ENCODE results near the gene TUBA3D. TPM values are rescaled to one million over a fixed set of nuclear protein-coding genes. Genes with fewer than 3 reads are reported as not detected.
"Not testable (repeated sequence)": the region's sequence is repeated elsewhere in the genome, so short reads cannot be mapped to it uniquely, and the experiment has no call there.

The TUBA3D gene
- total RNA-seq, 1 experiment from 2014 or later: not detected

DNA sequence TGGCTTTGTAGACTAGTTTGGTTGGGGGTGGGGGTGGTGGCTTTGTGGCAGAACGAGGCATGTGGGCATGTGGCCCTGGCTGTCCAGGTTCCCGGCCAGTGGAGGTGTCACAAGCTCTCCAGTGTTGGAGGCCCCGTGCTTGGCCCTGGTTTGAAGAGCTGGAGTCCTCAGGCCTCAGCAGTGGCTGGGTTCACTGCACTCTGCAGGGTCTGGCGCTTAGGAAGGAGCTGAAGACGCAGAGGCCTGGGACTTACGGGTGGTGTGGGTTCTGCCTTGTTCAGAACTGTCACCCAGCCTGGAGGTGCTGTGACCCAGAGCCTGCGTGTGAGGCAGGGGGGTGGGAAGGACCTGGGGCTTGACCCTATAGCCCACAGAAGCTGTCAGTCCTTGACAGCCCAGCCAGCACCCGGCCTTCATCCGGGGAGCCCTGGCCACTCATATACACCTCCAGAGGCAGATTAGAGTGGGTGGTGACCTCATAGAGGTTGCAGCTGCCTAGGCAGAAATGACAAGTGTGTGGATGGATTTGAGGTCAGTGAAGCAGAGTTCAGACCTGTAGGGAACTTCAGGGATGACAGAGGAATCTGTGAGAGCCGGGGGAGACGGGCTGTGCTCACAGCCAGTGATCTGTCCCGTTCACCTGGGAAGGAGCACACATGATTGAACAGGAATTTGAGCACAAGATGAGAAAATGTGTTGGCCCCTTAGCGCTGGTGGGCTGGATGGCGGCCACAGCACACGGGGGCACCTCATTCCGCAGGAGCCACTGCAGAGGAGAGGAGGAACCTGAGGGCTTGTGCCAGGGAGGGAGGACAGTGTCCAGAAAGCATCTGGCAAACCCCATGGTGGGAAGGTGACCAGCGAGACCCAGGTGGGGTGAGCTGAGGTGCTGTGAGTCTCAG, 36.3 kb downstream of the TUBA3D start:
- DNase-seq (ENCODE audit: extremely low read depth, low read depth): not testable (repeated sequence)

DNA sequence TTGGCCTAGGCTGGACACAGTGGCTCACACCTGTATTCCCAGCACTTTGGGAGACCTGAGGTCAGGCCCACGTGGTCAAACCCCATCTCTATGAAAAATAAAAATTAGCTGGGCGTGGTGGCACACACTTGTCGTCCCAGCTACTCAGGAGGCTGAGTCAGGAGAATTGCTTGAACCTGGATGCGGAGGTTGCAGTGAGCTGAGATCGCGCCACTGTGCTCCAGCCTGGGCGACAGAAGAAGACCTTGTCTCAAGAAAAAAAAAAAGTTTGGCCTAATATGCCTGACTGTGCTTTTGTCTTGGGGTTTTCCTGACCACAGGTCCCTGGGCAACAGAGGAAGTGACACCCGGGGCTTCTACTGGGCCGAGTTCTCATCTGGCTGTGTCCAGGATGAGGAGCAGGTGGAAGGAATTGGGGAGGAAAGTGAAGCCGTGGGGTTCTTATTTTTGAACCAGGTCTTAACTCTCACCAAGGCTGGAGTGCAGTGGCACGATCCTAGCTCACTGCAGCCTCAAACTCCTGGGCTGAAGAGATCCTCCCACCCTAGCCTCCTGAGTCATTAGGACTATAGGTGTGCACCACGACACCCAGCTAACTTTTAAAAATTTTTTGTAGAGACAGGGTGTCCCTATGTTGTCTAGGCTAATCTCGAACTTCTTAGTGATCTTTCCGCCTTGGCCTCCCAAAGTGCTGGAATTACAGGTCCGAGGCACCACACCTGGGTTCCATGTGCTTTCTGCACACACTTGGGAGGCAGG, 38.7 kb downstream of the TUBA3D start:
- DNase-seq (ENCODE audit: extremely low read depth, low read depth): not testable (repeated sequence)

DNA sequence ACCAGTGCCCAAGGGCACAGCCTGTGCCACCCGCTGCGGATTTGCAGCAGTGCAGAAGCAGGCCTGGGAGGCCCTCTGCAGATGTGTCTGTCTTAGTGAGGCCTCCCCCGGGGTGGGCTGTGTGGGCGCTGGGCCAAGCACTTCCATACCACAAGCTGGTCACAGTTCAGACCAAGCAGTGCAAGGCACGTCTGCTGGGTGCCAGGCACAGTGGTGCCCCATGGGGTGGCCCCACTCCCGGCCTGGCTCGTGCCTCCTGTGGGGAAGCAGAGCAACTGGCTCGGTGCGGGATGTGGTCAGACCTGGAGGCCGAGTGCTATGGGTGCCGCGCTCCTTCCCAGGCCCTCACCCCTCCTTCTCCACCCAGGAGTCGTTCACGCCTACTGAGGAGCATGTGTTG, 39.3 kb downstream of the TUBA3D start:
- not testable (repeated sequence) for DNase-seq (ENCODE audit: extremely low read depth, low read depth)

DNA sequence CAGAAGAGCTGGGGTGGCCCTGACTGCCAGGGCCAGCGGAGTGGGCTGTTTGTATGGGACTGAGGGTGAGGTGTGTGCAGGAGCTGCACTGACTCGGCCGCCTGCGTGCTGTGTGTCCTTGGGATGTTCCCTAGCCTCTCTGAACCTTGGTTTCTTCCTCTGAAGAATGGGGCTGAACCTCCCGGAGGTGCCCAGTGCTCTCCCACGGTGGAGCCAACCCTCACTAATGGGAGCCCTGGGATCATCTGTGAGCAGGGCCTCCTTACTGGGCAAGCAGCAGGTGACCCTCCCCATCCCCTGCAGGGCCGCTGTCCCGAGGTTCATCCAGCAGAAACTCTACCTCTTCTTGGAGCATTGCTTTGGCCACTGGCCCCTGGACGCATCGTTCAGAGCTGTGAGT, 40.1 kb downstream of the TUBA3D start:
- no peak for DNase-seq (ENCODE audit: extremely low read depth, low read depth)

DNA sequence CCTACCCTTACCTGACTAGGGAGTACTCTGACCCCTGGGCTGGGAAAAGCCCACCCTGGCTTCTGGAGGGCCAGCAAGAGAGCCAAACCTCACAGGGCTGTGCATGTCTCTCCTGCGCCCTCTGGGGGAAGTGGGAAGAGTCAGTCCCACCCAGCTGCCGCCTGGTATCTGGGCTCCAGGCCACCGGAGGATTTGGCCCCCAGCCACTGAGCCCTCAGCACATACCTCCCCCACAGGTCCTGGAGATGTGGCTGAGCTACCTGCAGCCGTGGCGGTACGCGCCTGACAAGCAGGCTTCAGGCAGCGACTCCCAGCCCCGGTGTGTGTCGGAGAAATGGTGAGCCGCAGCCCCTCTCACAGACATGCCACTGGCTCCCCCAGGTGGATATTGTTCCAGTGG, 40.7 kb downstream of the TUBA3D start:
- not testable (repeated sequence) for DNase-seq (ENCODE audit: extremely low read depth, low read depth)

DNA sequence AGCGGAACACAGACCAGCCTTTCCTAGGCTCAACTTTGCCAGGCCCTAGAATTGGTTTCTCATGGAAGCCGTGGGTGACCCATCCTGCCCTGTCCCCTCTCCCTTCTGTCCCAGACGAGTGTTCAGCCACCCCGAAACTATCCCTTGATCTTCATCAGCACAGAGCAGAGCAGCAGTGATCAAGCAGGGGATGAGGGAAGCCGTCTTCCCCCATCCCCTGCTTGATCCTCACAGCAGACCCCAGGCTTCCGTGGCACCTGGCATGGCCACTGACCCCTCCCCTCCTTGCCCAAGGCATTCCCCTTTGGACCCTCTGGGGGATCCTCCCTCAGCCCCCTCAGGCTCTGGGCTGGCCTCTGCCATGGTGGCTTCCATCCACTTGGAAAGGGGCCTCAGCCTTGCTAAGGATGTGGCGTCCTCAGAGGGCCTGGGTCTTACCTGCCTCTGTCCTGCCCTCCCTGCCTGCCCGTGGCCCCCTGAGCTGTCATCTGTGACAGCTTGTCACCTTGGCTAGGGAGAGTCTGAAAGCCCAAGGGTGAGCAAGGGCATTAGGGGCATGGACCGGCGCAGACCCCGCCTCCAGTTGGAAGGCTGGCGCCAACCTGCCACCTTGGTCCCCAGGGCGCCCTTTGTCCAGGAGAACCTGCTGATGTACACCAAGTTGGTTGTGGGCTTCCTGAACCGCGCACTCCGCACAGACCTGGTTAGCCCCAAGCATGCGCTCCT, 41.4 kb downstream of the TUBA3D start:
- no peak for DNase-seq (ENCODE audit: extremely low read depth, low read depth)

DNA sequence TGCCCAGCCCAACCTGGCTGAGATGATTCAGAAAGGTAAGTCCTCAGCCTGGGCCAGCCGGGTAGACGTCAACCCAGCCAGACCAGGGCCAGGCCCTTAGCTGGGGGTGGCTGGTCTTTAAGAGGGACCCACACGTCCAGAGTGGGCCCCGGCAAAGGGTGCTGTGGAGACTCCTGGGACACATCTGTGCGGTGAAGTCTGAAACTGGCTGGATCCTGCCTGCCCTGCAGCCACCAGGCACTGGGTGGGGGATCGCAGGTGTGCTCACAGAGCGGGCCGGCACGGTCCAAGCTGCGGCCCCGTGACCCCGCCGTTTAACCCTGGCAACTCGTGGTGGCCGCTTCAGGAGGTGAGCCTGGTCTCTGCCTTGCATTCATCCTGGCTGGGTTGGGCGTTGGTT, 41.9 kb downstream of the TUBA3D start:
- DNase-seq (ENCODE audit: extremely low read depth, low read depth): not testable (repeated sequence)

DNA sequence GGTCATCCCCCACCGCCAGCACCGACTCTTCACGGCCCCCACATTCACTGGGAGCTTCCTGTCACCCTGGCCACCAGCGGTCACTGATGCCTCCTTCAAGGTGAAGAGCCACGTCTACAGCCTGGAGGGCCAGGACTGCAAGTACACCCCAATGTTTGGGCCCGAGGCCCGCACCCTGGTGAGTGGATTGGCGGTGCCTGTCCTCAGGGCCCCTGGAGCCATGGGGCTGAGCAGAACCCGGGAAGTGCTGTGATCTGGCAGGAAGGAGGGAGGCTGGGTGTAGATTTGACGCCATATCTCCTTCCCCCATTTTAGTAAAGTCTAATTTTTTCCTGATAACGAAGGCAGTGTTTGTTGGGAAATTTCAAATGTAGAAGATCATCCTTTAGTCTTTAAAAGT, 42.6 kb downstream of the TUBA3D start:
- not testable (repeated sequence) for DNase-seq (ENCODE audit: extremely low read depth, low read depth)

DNA sequence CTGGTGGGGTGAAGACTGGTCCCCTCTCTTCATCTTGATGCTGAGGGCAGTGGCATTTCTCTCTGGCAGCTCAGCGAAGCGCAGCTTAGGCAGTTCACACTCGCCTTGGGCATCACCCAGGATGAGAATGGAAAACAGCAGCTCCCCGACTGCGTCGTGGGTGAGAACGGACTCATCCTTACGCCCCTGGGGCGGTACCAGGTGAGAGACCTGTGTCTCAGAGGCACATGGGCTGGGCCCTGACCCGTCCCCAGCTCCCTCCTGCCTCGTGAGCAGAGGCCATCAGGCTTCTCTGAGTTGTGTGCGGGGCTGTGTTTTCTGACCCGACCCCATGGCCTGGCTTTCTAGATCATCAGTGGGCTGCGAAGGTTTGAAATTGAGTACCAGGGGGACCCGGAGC, 43.5 kb downstream of the TUBA3D start:
- no peak for DNase-seq (ENCODE audit: extremely low read depth, low read depth)

DNA sequence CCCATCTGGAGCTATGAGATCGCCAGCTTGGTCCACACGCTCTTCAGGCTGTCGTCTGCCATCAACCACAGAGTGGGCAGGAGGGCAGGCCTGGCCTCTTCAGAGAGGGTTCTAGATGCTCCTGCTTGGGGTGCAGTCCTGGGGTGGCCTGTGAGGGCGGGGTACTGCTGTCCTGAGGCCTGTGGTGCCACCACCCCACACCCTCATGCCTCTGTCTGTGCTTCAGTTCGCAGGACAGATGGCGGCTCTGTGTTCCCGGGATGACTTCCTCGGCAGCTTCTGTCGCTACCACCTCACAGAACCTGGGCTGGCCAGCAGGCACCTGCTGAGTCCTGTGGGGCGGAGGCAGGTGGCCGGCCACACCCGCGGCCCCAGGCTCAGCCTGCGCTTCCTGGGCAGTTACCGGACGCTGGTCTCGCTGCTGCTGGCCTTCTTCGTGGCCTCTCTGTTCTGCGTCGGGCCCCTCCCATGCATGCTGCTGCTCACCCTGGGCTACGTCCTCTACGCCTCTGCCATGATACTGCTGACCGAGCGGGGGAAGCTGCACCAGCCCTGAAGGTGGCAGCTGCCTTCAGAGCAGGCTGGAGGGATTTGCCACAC, 44.1 kb downstream of the TUBA3D start:
- DNase-seq (ENCODE audit: extremely low read depth, low read depth): not testable (repeated sequence)

DNA sequence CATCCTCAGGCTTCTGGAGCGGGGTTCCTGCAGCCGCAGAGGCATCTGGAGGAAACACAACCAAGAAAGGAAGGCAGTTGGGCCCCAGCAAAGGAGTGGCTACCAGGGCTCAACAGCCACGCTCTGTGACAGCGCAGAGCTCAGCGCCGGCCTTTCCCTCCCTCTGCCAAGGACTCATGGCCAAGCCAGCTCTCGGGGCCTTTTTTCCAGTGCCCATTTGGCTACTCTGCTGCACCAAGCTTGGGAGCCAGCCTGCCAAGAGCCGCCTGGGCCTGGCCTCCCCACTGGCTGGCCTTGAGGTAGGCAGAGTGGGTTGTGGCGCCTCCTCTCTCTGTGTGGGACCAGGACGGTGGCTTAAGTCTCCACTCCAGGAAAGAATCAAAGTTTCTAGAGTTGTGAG, 44.6 kb downstream of the TUBA3D start:
- no peak for DNase-seq (ENCODE audit: extremely low read depth, low read depth)

DNA sequence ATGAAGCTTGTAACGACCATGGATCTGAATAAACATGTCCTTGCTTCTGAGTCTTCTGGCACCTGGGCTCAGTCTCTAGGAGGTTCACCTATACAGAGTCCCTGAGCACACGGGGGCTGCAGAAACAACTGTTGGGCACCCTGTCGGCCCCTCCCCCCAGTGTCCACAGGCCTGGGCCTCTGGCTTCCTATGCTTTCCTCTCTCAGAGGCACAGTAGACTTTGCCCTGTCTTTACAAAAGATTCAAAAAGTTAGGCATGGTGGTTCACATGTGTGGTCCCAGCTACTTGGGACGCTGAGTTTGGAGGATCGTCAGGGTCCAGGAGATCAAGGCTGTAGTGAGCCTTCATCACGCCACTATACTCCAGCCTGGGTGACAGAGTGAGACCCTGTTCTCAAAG, 45.6 kb downstream of the TUBA3D start:
- DNase-seq (ENCODE audit: extremely low read depth, low read depth): not testable (repeated sequence)

DNA sequence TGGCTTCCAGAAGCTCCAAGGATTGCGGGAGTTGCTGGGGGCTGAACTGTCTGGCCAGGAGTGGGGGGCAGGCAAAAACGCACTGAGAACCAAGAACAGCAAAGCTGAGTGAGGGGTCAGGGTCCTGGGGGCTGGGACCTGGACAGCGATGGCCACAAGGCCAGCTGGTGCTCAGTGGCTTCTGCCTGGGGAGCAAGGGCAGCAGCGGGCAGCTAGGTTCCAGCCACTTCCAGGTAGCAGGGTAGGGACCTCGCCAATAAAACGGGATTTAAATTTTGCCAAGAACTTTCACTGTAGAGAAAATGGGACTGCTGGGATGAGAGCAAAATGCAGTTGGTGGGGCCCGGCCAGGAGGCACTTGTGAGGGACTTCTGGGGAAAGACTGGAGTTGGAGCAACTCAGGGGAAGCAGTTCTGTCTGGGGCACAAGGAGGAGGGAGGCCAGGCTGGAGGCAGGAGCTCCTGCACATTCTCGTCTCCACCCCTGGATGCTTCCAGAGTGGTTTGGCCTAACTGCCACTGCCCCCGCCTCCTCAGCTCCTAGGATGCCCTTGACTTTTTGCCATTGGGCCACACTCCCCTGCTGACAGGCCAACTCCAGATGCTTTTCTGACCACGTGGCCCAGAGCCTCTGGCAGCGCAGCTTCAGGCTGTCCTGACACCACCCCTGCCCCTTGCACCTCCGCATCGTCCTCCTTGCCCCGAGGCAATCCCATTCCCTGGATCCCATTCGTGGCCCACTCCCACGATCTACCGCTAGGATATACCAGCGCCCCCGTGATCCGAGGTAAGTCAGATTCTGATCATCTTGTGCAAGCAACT, 46.3 kb downstream of the TUBA3D start:
- no peak for DNase-seq (ENCODE audit: extremely low read depth, low read depth)

DNA sequence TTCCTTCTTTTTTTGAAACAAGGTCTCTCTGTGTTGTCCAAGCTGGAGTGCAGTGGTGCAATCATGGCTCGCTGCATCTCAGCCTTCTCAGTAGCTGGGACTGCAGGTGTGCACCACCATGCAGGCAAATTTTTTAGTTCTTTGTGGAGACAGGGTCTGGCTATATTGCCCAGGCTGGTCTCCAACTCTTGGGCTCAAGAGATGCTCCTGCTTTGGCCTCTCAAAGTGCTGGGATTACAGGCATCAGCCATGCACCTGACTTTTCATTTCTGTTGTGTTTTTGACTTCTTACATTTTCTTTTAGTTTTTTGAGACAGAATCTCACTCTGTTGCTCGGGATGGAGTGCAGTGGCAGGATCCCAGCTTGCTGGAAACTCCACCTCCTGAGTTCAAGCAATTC, 49.3 kb downstream of the TUBA3D start:
- not testable (repeated sequence) for DNase-seq (ENCODE audit: extremely low read depth, low read depth)

DNA sequence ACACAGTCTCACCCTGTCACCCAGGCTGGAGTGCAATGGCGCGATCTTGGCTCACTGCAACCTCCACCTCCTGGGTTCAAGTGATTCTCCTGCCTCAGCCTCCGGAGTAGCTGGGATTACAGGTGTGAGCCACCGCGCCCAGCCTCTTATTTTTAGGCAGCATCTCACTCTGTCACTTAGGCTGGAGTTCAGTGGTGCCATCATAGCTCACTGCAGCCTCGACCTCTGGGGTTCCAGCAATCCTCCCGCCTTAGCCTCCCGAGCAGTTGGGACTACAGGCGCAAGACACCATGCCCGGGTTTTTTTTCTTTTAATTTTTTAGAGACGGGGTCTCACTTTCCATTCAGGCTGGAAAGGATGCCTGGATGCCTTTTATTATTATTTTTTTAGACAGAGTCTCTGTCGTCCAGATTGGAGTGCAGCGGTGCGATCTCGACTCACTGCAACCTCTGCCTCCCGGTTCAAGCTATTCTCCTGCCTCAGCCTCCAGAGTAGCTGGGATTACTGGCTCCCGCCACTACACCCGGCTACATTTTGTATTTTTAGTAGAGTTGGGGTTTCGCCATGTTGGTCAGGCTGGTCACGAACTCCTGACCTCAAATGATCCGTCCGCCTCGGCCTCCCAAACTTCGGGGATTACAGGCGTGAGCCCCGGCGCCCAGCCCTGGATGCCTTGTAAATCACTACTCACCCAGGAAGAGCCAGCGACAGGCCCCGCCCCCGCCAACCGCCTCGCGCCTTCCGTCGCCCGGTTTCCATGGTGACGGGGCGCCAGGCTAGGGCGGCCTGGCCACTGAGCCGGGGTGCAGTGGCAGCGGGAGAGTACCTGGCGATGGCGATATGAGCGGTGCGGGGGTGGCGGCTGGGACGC, 51.4 kb downstream of the TUBA3D start, which contains the start of gene CCDC74A:
Gene CCDC74A, plus strand, starts transcription at position 758 of the 871 bp plus-strand sequence. Its CDS starts 83 bp downstream, at position 841.
- DNase-seq (ENCODE audit: extremely low read depth, low read depth): peak; percentile 54

DNA sequence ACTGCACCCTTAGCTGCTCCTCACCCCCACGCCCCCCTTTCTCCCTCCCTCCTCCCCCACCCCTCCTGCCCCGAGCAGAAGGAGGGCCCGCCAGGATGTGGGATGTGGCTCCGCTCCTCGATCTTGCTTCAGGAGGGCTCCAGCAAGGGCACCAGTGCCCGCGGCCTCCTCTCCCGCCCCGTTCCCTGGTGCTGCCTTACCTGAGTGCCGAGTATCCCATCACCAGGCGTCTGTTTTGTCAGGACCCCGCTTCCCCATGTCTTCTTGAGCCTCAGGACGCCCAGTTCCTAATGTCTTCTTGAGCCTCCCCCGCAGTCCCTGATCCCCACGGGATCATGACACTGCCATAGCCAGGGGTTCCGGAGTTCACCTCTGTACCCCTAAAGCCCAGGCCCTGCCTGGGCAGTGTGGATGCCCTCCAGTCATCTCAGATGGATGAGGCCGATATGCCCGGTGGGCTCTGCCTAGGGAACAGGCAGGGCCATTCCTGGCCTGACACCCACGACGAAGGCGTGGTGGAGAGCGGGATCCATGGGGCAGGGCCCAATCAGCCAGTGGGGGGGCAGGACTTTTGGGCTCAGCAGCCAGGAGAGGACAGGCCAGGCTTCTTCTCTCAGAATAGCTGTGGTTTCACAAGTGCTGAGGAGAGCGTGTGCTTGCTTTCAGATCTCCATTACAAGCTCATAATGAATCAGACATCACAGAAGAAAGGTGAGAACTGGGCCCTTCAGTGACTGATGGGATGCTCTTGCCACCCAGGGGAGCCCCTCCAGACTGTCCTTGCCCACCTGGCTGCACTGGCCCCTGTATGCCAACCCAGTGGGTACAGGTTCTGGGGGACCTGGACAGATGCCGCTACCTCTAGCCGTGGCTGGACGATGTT, 53.3 kb downstream of the TUBA3D start:
- not testable (repeated sequence) for DNase-seq (ENCODE audit: extremely low read depth, low read depth)

DNA sequence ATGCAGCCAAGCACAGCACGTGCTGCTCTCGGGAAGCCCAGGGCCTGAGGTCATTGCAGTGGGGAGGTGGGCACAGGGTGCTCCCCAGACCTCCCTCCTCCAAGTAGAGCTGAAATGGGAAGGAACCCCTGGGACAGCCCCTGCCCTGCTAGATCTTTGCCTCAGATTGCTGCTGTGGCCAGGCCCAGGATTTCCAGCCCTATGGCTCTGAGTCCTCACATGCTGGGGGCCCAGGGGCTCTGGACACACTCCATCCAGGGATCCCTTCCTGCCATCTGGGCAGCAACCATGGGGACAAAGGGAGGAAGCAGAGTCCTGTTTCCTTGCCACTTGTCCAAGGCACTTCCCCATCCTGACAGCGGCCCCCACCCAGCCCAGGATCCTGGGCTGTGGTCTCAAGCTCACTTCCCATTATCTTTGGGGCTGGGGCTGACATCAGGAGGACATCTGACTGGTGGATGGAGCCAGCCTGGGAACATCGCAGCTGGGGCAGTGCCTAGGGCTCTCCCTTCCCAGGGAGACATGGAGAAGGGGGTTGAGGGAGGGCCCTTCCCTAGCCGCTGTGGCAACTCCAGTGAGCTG, 54.0 kb downstream of the TUBA3D start:
- not testable (repeated sequence) for DNase-seq (ENCODE audit: extremely low read depth, low read depth)
